Measurements from ENCODE around the gene L3MBTL4. TPM values are rescaled to one million over a fixed set of nuclear protein-coding genes. Genes with fewer than 3 reads are reported as not detected.

Gene L3MBTL4
- total RNA-seq, 4 donors from 2014 or later: 5.6 to 45.7 (median 12.0) TPM

DNA sequence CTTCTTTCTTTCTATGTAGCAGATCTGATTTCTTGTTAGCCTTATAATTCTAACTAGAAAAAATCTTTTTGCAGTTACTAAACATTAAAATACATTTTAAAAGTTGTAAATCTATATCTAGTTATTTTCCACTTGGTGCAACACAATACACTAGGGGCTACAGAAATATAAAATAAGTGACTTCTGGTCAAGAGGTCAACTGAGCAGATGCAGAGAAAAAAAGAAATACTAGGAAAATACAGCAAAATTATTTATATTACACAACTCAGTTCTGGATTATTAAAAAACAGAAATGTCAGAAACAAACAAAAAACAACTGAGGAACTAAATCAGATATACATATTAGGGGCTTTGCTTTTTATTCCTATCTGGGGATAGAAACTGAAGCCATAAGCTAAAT is 83.9 kb downstream of the L3MBTL4 start:
- DNase-seq: no peak
- Histone ChIP-seq H3K4me1 (no peaks in the 10 kb centered on the region), H3K4me3 (no peak overlapping the region), H3K27me3 (no peaks in the 10 kb centered on the region), H3K9me3 (no peaks in the 10 kb centered on the region), H3K27ac (no peak overlapping the region), H3K36me3 (no peaks in the 10 kb centered on the region)
- intact Hi-C loops (cut with DNase I; ENCODE audit: low total_unique reads): no loop called here
- TF ChIP-seq, protein P1, sequence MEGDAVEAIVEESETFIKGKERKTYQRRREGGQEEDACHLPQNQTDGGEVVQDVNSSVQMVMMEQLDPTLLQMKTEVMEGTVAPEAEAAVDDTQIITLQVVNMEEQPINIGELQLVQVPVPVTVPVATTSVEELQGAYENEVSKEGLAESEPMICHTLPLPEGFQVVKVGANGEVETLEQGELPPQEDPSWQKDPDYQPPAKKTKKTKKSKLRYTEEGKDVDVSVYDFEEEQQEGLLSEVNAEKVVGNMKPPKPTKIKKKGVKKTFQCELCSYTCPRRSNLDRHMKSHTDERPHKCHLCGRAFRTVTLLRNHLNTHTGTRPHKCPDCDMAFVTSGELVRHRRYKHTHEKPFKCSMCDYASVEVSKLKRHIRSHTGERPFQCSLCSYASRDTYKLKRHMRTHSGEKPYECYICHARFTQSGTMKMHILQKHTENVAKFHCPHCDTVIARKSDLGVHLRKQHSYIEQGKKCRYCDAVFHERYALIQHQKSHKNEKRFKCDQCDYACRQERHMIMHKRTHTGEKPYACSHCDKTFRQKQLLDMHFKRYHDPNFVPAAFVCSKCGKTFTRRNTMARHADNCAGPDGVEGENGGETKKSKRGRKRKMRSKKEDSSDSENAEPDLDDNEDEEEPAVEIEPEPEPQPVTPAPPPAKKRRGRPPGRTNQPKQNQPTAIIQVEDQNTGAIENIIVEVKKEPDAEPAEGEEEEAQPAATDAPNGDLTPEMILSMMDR (IDR thresholded peaks at IDR 0.05): no peak

DNA sequence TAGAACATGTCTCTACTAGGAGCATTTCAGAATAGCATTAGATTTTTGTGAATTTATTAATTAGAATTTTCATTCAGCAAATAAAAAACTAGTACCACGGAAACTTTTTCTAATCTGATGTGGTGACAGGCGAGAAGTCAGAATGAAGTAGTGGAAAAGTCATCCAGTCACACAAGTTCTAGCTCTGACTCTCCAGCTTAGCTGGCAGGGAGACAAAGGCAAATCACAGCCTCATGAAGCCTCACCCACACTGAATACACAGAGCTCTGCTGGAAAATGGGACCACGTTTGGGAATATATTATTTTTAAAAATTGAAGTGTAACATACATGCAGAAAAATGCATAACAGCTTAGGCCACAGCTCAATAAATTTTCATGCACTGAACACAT is 86.1 kb downstream of the L3MBTL4 start:
- Histone ChIP-seq H3K9me3 (peaks cover 0 to 5% of the 10 kb centered on the region in 2 donors), H3K27ac (no peak overlapping the region), H3K36me3 (no peaks in the 10 kb centered on the region), H3K4me3 (no peak overlapping the region), H3K27me3 (no peaks in the 10 kb centered on the region), H3K4me1 (no peaks in the 10 kb centered on the region)
- intact Hi-C loops (cut with DNase I; ENCODE audit: low total_unique reads): no loop called here
- TF ChIP-seq, protein P1 (IDR thresholded peaks at IDR 0.05): no peak
- no peak for TF ChIP-seq POLR2A (IDR thresholded peaks at IDR 0.05)
- DNase-seq: no peak

DNA sequence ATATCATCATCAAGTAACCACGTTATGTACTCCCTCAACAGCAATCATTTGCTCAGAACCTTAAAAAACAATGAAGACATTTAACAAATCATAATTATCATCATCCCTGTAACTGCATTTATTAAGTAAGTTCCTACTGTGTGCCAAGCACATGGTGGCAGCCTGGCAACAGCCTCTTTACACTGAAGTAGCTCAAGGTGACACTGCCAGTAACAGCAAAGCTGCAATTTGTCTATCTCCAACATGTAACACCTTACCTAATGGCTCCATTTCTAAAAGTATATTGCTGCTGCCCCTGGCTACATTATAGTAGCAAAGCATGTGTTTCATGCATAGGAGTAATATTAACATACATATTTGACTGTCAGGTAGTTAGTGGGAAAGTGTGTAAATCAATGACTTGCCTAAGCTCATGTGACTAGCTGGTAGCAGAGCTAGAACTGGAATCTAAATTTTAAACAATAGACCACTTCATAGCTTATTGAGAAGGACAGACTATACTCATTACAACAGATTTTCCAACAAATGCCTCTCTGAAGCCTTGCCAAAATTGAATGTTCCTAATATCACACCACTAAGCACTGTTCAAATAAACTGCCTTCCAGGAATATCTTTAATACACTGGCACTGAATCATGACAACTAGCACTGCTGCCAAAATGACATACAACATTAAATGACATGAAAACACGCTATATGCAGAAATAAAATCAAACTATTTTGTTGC is 86.7 kb downstream of the L3MBTL4 start:
- H3K9me3 ChIP-seq: peaks cover 0 to 9% of the 10 kb centered on the region in 2 donors
- intact Hi-C loops (cut with DNase I; ENCODE audit: low total_unique reads): no loop called here
- no peak for DNase-seq

DNA sequence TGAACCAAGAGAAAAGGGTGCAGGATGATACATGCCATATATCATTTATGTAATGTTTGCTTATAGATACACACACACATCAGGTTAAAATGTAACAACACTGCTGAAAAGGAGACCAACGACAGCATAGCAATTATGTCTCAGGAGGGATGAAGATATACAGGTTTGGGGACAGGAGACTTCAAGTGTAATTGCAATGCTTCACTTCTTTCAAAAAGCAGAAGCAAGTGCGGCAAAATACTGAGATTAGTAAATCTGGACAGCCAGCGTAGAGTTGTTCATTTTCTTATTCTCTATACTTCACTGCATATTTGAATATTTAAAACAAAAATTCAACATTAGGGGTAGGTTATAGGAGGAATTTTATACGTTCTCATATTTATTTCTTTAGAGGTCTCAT is 87.2 kb downstream of the L3MBTL4 start:
- no peak for DNase-seq
- H3K27ac ChIP-seq: no peak overlapping the region
- no peak for TF ChIP-seq POLR2A (IDR thresholded peaks at IDR 0.05)
- TF ChIP-seq, protein P1 (IDR thresholded peaks at IDR 0.05): no peak
- intact Hi-C loops (cut with DNase I; ENCODE audit: low total_unique reads): no loop called here
- peaks cover 0 to 9% of the 10 kb centered on the region in 2 donors for H3K9me3 ChIP-seq
- H3K4me1 ChIP-seq: no peaks in the 10 kb centered on the region
- no peaks in the 10 kb centered on the region for H3K36me3 ChIP-seq
- no peak overlapping the region for H3K4me3 ChIP-seq
- H3K27me3 ChIP-seq: no peaks in the 10 kb centered on the region

More for the DNA sequence above, 86.7 kb downstream of the L3MBTL4 start:
- H3K4me3 ChIP-seq: no peak overlapping the region
- H3K27me3 ChIP-seq: no peaks in the 10 kb centered on the region
- no peaks in the 10 kb centered on the region for H3K36me3 ChIP-seq
- H3K27ac ChIP-seq: no peak overlapping the region
- H3K4me1 ChIP-seq: no peaks in the 10 kb centered on the region
- TF ChIP-seq, protein P1 (IDR thresholded peaks at IDR 0.05): no peak
- TF ChIP-seq POLR2A (IDR thresholded peaks at IDR 0.05): no peak

DNA sequence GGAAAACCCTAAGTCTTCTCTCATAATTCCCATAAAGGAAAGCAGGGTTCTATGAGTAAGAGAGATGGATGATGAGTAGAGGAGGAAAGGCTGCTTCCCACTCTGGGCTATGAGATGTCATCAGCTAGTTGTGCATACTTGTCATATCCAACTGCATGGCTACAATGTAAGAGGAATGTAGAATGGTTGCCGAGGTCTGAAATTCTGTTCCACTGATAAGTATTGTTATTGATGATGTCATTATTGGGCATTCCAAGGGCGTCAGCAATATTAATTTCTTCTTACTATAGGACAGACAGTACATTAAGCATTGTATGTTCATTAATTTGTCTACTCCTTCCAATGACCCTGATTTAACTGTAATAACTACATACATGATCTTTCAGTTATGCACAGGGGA is 88.1 kb downstream of the L3MBTL4 start:
- intact Hi-C loops (cut with DNase I; ENCODE audit: low total_unique reads): no loop called here
- TF ChIP-seq, protein P1 (IDR thresholded peaks at IDR 0.05): no peak
- no peak for TF ChIP-seq POLR2A (IDR thresholded peaks at IDR 0.05)
- Histone ChIP-seq H3K4me3 (no peak overlapping the region), H3K9me3 (peaks cover 0 to 9% of the 10 kb centered on the region in 2 donors), H3K27me3 (no peaks in the 10 kb centered on the region), H3K36me3 (no peaks in the 10 kb centered on the region), H3K27ac (no peak overlapping the region), H3K4me1 (no peaks in the 10 kb centered on the region)
- no peak for DNase-seq
